CD4-positive, alpha-beta T cell treated with Interleukin-15 for 1 hour (primary cell): ENCODE results near the gene SULF2.

Experiments
- DNase-seq: peaks from one replicate; pipeline ENCODE4 v3.0.0-alpha.2; 2020

The SULF2 gene

GRCh38 chr20:47708953-47709833 is 76.1 kb downstream of the SULF2 start:
- DNase-seq = no peak

- no peak for DNase-seq
Measured at GRCh38 chr20:47708140-47708807, 77.0 kb downstream of the SULF2 start.

- no peak for DNase-seq
Measured at GRCh38 chr20:47706345-47706744, 78.9 kb downstream of the SULF2 start.

- DNase-seq = no peak
Measured at GRCh38 chr20:47705497-47705856, 79.8 kb downstream of the SULF2 start.

GRCh38 chr20:47704746-47705496 is 80.4 kb downstream of the SULF2 start:
- no peak for DNase-seq

GRCh38 chr20:47703748-47704147 is 81.5 kb downstream of the SULF2 start:
- no peak for DNase-seq

GRCh38 chr20:47701612-47702011 is 83.7 kb downstream of the SULF2 start:
- no peak for DNase-seq

GRCh38 chr20:47700327-47700726 is 85.0 kb downstream of the SULF2 start:
- no peak for DNase-seq

GRCh38 chr20:47699818-47700217 is 85.5 kb downstream of the SULF2 start:
- no peak for DNase-seq

GRCh38 chr20:47698142-47698541 is 87.1 kb downstream of the SULF2 start:
- DNase-seq = no peak

- no peak for DNase-seq
Measured at GRCh38 chr20:47696856-47697255, 88.4 kb downstream of the SULF2 start.

GRCh38 chr20:47694021-47694818 is 91.1 kb downstream of the SULF2 start:
- no peak for DNase-seq

- no peak for DNase-seq
Measured at GRCh38 chr20:47691625-47692024, 93.7 kb downstream of the SULF2 start.

GRCh38 chr20:47689731-47690130 is 95.5 kb downstream of the SULF2 start:
- DNase-seq = no peak

- DNase-seq = no peak
Measured at GRCh38 chr20:47688385-47689381, 96.6 kb downstream of the SULF2 start.

- DNase-seq = no peak
Measured at GRCh38 chr20:47687095-47687987, 97.9 kb downstream of the SULF2 start.

GRCh38 chr20:47686545-47686944 is 98.7 kb downstream of the SULF2 start:
- no peak for DNase-seq

GRCh38 chr20:47684306-47685080 is 100.8 kb downstream of the SULF2 start:
- no peak for DNase-seq

GRCh38 chr20:47682916-47683315 is 102.4 kb downstream of the SULF2 start:
- no peak for DNase-seq
